ENCODE results near the gene AGRN. TPM values are rescaled to one million over a fixed set of nuclear protein-coding genes. Genes with fewer than 3 reads are reported as not detected.
"Not testable (repeated sequence)": the region's sequence is repeated elsewhere in the genome, so short reads cannot be mapped to it uniquely, and the experiment has no call there.

AGRN gene
- total RNA-seq, 1 experiment from 2014 or later, result 103 TPM

GRCh38 chr1:1044455-1045078 lies 24.6 kb downstream of the AGRN start:
- no peak for DNase-seq (ENCODE audit: low spot score)

DNA sequence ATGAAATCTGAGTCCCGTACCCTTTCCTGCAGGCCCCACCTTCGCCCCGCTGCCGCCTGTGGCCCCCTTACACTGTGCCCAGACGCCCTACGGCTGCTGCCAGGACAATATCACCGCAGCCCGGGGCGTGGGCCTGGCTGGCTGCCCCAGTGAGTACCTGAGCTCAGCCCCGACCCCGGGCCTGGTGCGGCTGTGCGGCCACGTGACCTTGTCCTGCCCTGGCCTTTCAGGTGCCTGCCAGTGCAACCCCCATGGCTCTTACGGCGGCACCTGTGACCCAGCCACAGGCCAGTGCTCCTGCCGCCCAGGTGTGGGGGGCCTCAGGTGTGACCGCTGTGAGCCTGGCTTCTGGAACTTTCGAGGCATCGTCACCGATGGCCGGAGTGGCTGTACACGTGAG lies 25.2 kb downstream of the AGRN start:
- no peak for DNase-seq (ENCODE audit: low spot score)
- in situ Hi-C loops (cut with HindIII; ENCODE audit: low sequenced_read_pairs), result no loop called here

More at GRCh38 chr1:1044455-1045078, 24.6 kb downstream of the AGRN start:
- in situ Hi-C loops (cut with HindIII; ENCODE audit: low sequenced_read_pairs), result no loop called here

GRCh38 chr1:1046243-1046642 lies 26.3 kb downstream of the AGRN start:
- DNase-seq (ENCODE audit: low spot score), result no peak
- in situ Hi-C loops (cut with HindIII; ENCODE audit: low sequenced_read_pairs), result no loop called here

GRCh38 chr1:1046767-1047166 lies 26.8 kb downstream of the AGRN start:
- in situ Hi-C loops (cut with HindIII; ENCODE audit: low sequenced_read_pairs), result no loop called here
- DNase-seq (ENCODE audit: low spot score), result no peak

DNA sequence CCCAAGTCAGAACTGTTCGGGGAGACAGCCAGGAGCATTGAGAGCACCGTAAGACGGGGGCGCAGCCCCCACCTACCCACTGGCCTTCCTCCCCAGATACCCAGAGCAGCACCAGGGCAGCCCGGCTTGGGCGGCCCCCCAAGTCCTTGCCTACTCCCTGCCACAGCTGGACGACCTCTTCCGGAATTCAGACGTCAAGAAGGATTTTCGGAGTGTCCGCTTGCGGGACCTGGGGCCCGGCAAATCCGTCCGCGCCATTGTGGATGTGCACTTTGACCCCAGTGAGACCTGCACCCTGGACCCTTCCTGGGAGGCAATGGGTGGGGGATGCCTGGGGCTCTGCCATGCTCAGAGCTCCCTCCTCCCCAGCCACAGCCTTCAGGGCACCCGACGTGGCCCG lies 27.5 kb downstream of the AGRN start:
- in situ Hi-C loops (cut with HindIII; ENCODE audit: low sequenced_read_pairs), result no loop called here
- no peak for DNase-seq (ENCODE audit: low spot score)

DNA sequence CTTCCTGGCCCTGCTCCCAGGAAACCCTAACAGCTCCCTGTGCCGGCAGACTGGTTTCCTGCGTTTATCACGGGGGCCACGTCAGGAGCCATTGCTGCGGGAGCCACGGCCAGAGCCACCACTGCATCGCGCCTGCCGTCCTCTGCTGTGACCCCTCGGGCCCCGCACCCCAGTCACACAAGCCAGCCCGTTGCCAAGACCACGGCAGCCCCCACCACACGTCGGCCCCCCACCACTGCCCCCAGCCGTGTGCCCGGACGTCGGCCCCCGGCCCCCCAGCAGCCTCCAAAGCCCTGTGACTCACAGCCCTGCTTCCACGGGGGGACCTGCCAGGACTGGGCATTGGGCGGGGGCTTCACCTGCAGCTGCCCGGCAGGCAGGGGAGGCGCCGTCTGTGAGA lies 28.0 kb downstream of the AGRN start:
- in situ Hi-C loops (cut with HindIII; ENCODE audit: low sequenced_read_pairs), result no loop called here
- DNase-seq (ENCODE audit: low spot score), result no peak

- DNase-seq (ENCODE audit: low spot score), result no peak
- in situ Hi-C loops (cut with HindIII; ENCODE audit: low sequenced_read_pairs), result no loop called here
Observed at GRCh38 chr1:1048765-1049164, 28.8 kb downstream of the AGRN start.

DNA sequence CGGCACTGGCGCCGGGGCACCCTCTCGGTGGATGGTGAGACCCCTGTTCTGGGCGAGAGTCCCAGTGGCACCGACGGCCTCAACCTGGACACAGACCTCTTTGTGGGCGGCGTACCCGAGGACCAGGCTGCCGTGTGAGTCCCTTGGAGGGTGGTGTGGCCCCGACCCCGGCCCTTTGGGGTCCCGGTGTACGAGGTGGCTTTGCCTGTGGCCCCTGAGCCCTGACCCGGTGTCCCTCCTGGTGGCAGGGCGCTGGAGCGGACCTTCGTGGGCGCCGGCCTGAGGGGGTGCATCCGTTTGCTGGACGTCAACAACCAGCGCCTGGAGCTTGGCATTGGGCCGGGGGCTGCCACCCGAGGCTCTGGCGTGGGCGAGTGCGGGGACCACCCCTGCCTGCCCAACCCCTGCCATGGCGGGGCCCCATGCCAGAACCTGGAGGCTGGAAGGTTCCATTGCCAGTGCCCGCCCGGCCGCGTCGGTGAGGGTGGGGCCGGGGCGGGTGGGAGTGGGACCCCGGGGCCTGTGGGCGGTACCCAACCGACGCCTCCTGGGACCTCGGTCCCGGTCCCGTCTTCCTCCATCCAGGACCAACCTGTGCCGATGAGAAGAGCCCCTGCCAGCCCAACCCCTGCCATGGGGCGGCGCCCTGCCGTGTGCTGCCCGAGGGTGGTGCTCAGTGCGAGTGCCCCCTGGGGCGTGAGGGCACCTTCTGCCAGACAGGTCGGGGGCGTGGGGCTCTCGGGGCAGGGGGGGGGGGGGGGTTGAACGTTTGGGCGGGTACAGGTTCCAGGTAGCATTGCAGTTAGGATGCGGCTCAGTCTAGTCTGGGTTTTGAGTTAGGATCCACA lies 29.6 kb downstream of the AGRN start:
- in situ Hi-C loops (cut with HindIII; ENCODE audit: low sequenced_read_pairs), result no loop called here

GRCh38 chr1:1050577-1051052 lies 30.7 kb downstream of the AGRN start:
- DNase-seq (ENCODE audit: low spot score), result no peak
- in situ Hi-C loops (cut with HindIII; ENCODE audit: low sequenced_read_pairs), result no loop called here

More for the DNA sequence above, 29.6 kb downstream of the AGRN start:
- DNase-seq (ENCODE audit: low spot score), result no peak

DNA sequence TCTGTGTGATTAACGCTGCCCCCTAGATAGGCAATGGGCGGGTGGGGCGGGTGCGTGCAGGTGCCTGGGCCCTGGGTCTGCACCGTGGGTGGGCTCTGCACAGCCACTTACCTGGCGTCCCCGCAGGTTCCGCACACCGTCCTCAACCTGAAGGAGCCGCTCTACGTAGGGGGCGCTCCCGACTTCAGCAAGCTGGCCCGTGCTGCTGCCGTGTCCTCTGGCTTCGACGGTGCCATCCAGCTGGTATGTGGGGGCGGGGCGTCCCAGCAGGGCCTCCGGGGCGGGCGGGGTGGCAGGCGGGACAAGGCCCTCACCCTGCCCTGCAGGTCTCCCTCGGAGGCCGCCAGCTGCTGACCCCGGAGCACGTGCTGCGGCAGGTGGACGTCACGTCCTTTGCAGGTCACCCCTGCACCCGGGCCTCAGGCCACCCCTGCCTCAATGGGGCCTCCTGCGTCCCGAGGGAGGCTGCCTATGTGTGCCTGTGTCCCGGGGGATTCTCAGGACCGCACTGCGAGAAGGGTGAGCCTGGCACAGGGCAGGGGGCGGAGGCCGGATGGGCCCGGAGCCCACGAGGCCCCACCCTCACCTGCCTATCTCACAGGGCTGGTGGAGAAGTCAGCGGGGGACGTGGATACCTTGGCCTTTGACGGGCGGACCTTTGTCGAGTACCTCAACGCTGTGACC lies 31.3 kb downstream of the AGRN start:
- in situ Hi-C loops (cut with HindIII; ENCODE audit: low sequenced_read_pairs), result no loop called here
- no peak for DNase-seq (ENCODE audit: low spot score)

DNA sequence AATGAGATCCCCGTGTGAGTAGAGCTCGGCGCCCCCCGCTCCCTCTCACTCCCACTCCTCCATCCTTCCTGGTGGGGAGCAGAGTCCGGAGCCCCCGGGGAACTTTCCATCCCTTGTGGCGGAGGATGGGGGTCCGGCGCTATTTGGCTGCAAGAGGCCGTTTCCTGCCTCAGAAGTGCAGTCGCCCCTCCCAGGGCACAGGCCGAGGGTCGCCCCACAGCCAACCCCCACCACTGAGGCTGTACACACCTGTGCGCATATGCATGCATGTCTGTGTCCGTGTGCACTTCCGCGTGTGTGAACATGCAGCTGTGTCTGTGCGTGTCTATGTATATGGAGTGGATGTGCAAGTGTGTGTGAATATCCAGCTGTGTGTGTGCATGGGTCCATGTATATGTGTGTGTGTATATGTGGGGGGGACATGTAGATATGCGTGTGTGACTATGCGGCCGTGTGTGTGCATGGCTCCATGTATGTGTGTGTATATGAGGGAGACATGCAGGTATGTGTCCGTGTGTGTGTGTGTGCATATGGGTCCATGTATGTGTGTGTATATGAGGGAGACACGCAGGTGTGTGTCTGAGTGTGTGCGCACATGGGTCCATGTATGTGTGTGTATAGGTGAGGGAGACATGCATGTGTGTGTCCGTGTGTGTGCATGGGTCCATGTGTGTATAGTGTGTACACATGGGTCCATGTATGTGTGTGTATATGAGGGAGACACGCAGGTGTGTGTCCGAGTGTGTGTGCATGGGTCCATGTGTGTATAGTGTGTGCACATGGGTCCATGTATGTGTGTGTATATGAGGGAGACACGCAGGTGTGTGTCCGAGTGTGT lies 32.3 kb downstream of the AGRN start:
- DNase-seq (ENCODE audit: low spot score), result no peak
- in situ Hi-C loops (cut with HindIII; ENCODE audit: low sequenced_read_pairs), result no loop called here

GRCh38 chr1:1053022-1053421 lies 33.1 kb downstream of the AGRN start:
- in situ Hi-C loops (cut with HindIII; ENCODE audit: low sequenced_read_pairs), result no loop called here
- no peak for DNase-seq (ENCODE audit: low spot score)

- in situ Hi-C loops (cut with HindIII; ENCODE audit: low sequenced_read_pairs), result no loop called here
Observed at GRCh38 chr1:1053682-1054081, 33.8 kb downstream of the AGRN start.

DNA sequence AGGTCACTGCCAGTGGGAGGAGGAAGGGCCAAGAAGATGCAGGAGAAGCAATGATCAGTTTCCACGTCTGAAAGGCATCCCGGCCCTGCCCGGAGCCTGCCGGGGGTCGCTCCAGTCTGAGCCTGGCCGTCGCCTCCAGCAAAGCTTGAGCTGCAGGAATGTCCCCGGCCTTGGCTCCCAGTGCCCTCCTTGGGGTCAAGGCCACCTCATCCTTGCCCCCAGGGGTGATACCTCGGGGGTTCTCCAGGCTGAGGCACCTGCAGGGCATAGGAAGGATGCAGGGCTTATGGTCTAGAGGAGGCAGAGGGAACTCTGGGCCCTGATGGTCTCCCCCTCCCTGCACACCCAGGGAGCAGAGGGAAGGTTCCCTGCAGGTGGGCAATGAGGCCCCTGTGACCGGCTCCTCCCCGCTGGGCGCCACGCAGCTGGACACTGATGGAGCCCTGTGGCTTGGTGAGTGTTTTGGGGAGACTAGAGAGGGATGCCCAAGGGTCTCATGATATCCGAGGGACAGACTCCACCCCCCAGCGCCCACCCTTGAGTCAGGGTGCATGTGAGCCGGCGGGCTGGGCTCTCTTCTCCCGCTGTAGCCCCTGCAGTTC lies 34.3 kb downstream of the AGRN start:
- in situ Hi-C loops (cut with HindIII; ENCODE audit: low sequenced_read_pairs), result no loop called here
- no peak for DNase-seq (ENCODE audit: low spot score)

More at GRCh38 chr1:1053682-1054081, 33.8 kb downstream of the AGRN start:
- no peak for DNase-seq (ENCODE audit: low spot score)

GRCh38 chr1:1054971-1055370 lies 35.1 kb downstream of the AGRN start:
- DNase-seq (ENCODE audit: low spot score), result no peak
- in situ Hi-C loops (cut with HindIII; ENCODE audit: low sequenced_read_pairs), result no loop called here

DNA sequence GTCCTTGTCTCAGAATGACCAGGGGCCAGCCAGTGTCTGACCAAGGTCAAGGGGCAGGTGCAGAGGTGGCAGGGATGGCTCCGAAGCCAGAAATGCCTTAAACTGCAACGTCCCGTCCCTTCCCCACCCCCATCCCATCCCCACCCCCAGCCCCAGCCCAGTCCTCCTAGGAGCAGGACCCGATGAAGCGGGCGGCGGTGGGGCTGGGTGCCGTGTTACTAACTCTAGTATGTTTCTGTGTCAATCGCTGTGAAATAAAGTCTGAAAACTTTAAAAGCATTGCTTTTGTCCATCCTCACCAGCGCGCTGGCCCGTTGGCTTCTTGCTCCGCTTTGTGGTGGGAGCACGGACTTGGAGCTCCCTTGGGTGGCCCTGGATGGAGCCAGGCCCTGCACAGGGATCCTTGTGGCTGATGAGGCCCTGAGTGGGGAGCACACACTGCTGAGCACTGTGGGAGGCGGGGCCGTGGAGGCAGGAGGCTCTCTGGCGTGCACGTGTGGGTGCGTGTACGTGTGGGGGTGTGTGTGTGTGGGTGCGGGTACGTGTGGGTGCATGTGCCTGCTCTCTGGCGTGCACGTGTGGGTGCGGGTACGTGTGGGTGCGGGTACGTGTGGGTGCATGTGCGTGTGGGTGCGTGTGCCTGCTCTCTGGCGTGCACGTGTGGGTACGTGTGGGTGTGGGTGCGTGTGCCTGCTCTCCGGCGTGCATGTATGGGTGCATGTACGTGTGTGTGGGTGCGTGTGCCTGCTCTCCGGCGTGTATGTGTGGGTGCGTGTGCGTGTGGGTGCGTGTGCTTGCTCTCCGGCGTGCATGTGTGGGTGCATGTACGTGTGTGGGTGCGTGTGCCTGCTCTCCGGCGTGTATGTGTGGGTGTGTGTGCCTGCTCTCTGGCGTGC lies 36.2 kb downstream of the AGRN start:
- DNase-seq (ENCODE audit: low spot score), result no peak
- in situ Hi-C loops (cut with HindIII; ENCODE audit: low sequenced_read_pairs), result no loop called here

DNA sequence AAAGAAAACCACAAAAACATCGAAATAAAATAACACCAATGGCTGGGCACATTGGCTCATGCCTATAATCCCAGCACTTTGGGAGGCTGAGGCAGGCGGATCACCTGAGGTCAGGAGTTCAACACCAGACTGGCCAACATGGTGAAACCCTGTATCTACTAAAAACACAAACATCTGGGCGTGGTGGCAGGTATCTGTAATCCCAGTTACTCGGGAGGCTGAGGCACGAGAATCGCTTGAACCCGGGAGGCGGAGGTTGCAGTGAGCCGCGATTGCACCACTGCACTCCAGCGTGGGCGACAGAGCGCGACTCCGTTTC lies 37.8 kb downstream of the AGRN start:
- in situ Hi-C loops (cut with HindIII; ENCODE audit: low sequenced_read_pairs); DNase-seq (ENCODE audit: low spot score): not testable (repeated sequence)
